ENCODE measurements around the gene KRTAP5-5.

- TF ChIP-seq POLR2AphosphoS5 (IDR thresholded peaks at IDR 0.05; ENCODE audit: borderline replicate concordance, low read depth, low read length): no peak
- no peak for TF ChIP-seq EZH2 (IDR thresholded peaks at IDR 0.05)
- no peak for TF ChIP-seq FOXP2 (optimal IDR thresholded peaks at IDR 0.05; ENCODE audit: control extremely low read depth, extremely low read length, insufficient read depth)
Measured at GRCh38 chr11:1597994-1598380, 31.6 kb upstream of the KRTAP5-5 start, which contains the start of gene KRTAP5-2.

Measured in SK-N-MC (cell line).